GM18867 (cell line): ENCODE results near the gene CCDC167.
A peak's percentile ranks its signal among the peaks of the same experiment; 100 is the strongest.

Experiments used
- ATAC-seq: cut with Tn5 transposase; IDR thresholded peaks from one replicate; pipeline ENCODE4 v1.9.1; 2021; ENCODE audit warnings: mild to moderate bottlenecking, moderate library complexity; ENCODE audit not compliant: unreplicated experiment

Gene CCDC167

DNA sequence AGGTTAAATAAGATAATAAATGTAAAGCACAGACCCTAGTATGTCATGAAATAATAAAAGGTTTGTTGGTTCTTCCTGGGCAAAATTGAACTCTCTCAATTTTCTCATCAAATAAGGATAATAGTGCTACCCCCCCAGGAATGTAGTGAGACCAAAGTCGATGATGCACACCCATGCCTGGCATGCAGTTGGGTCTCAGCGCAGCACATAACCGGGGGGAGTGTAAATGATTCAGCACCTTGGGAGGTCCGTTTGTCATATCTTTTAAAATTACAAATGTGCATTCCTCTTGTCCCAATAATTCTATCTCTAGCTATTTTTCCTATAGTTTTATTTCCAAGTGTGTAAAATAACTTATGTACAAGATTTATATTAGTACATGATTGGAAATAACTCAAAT is 31.3 kb upstream of the CCDC167 start:
- no peak for ATAC-seq

DNA sequence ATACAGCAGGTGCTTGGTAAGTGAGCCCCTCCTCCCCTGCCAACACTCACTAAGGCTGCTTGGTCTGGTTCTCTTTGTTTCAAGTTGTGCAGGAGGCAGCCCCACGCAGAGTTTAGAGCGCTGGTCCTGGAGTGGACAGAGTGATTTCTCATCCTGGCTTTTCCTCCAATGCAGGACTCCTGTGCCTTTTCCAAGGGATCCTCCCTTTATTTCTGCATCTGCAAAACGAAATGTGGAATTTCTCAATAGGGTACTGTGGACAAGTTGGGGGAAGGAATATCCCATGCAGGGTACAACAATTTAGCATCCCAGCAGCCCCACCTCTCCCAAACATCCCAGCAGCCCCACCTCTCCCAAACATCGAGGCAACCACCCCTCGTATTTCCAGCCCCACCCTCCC is 30.6 kb upstream of the CCDC167 start:
- ATAC-seq = no peak

DNA sequence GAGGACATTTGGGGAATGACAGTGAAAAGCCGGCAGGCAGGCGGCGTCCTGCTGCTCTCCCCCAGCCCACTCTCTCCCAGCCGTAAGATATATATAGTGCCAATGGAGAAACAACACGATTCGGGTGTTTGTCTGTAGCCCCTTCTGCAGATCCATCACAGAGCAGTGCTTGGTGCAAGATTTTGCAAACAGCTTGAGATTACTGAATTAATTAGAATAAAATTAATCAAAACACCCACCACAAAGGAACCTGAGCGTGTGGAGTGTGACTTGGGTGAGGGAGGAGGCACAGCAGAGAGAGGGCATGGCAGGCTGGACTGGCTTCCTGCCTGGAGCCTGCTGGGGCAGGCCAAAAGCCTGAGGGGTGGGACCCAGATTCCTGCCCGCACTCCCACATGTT is 28.8 kb upstream of the CCDC167 start:
- ATAC-seq = no peak

DNA sequence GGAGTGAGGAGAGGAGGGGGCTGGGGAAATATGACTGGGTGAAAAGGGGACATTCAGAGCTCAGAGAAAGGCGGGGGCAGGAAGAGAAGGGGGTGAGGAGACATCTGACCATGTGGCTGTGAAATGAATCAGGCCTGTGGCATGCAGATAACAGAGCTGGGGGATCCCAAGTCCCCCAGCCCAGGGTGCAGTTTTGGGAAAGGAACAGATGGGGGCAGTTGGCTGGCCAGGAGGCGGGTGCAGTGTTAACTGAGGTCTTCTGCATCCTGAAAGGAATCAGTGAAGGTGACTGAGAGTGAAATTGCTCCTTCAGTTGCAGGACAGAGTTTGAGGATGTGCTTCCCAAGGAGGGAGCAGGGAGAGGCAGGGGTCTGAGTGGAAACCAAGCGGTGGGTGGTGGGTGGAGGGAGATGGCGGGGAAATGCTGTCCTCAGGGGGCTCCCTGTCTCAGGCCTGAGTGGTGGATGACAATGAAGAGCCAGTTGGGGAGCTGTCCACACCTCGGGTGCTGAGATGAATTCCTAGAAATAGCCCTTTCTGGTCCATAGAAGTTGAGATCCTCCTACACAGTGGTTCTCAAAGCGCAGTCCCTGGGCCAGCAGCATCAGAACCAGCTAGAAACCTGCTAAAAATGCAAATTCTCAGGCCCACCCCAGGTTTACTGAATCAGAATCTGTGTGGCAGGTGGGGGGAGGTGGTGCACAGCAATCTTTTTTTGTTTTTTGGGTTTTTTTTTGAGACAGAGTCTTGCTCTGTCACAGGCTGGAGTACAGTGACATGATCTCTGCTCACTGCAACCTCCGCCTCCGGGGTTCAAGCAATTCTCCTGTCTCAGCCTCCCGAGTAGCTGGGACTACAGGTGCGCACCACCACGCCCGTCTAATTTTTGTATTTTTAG is 26.0 kb upstream of the CCDC167 start:
- ATAC-seq = no peak

DNA sequence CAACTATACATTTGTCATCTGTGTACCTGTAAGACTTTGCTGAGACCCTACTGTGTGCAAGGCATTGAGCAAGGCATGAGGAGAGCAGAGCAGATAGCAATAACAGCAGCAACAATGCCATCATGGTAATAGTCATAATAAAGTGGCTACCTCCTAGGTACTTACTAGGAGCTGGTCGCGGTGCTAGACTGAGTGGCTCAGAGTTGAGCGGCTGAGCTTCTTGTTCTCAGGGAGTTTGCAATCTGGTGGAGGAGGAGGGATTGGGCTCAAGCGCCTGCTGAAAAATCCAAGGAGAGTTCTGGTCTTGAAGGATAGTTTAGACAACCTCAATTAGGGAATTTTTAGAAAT is 25.3 kb upstream of the CCDC167 start:
- ATAC-seq = no peak

DNA sequence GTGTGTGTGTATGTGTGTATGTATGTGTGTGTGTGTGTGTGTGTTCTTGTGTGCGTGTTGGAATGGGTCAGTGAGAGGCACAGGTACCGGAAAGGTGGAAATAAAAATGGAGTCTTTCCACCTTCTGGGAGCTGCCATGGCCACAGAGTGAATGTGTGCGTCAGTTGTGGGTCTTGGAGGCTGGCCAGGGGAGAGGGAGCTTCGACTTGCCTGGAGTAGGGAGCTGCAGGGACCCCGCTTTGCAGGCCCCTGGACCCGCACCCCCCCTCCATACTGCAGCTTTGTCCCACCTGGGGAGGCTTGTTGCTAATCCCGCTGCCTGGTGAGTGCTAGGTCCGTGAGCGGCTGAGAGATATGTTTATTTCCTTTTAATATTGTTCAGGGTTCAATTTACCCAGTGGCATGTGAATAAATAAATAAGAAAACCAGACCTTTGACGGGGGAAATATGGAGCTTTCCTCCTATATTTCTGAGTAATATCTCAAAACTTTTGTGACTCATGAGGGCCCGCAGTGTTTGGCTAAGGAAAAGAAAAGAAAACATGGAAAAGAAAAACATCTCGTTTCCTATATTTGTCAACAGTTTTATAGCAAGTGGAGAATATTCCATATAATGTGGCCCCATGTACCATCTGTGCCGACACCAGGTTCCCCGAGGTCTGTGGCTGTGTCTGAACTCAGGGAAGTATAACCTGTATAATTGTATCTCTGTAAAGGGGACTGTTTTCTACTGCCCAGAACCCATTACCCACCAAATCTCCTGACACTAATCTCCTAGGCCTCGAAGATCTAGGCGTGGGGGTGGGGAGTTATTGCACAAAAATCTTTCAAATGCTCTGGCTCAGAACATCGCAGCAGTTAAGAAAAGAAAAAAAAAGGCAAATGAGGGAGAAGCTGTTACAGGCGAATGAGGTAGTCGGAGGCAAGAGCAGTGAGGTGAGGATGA is 24.6 kb upstream of the CCDC167 start:
- ATAC-seq = no peak

DNA sequence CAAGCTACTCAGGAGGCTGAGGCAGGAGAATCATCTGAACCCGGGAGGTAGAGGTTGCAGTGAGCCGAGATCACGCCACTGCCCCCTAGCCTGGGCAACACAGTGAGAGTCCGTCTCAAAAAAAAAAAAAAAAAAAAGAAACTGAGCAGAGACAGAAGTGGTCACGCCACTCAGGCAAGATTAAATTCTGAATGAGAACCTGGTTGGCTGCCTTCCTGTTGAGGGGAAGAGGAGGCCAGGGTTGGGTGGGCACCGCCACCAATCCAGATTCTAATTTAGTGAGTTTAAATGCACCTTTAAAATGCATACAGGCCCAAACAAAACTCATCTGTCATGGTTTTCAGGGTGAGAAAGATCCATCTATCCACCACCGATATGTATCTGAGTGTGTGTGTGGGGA is 23.7 kb upstream of the CCDC167 start:
- ATAC-seq = no peak

DNA sequence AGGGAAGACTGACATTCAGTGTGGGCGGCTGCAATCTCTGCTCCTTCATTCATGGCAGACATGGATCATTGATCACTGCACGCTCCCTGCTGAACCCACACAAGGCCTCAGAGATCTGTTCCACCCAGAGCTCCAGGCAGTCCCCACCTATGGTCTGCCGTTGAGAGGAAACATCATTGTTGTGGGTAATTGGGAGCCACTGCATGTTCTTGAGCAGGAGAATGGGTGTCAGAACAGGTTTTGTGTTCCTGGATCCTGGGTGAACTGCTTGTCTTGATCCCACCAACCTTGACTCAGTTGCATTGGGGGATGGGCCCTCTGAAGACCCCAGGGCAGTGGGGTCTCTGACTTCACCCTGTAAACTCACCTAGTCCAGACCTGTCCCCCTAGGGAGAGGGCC is 23.1 kb upstream of the CCDC167 start:
- ATAC-seq = no peak

DNA sequence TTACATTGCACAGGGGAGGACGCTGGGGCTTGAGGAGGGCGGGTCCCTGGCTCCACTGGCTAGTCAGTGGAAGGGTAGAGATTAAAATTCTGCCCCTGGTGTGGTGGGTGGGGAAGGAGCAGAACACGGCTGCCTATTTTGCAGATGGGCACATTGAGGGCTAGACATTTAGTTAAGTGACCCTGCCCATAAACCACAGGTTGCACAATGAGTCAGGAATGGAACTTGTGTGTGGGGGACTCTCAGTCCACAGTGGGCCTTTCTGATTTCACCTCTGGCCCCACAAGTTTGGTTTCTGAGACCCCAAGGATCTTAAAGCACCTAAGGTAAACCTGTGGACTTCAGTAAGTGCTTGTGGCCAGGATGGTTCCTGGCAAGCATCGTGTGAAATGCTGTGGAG is 22.0 kb upstream of the CCDC167 start:
- ATAC-seq = no peak

DNA sequence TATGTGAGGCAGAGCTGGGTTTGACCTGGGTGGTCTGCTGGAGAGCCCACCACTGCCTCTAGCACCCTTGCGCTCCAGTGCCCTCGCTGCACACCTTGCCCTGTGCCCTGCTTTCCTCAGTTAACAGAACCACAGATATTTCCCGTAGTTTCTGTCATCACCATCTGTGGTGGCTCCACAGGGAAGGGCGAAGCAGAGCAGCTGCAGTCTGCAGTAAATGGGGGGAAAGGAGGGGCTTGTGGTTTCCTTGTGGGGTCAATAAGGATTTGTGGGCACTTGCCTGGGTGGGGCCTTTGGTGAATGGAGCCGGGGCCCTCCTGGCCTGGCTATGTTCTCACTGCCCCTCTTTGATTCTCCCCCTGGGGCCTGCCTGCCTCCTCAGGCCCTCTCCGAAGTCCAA is 21.2 kb upstream of the CCDC167 start:
- no peak for ATAC-seq

DNA sequence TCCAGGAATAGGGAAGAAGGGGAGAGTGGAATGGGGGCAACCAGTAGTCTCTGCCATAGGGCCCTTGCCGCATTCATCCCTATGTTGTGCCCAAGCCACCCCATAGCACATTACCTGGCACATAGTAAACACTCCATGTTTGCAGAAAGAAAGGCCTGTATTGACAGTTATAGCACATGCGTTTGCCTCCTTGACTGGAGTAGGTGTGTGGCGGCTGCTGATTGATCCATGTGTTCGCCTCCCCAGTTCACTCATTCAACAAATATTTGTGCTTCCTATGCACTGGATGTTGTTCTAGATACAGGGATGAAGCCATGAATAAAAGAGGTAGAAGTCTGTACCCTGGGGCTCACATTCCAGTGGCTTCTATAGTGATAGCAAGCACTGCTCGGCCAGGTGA is 19.8 kb upstream of the CCDC167 start:
- no peak for ATAC-seq

DNA sequence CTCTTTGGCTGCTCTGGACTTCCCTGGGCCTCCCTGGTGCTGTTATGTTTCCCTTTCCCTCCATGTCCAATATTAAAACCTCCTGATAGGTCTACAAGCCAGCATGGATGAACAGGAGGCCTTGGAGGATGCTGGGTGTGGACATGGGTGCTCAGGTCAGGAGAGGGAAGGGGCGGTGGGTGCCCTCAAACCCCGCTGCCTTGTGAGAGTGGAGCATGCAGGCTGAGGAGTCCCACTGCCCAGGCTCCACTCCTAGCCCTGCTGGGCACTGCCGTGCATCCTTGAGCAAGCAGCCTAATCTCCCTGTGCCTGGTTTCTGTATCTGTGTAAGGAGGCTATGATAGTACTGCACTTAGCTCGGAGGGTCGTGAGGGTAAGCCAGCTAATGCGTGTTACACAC is 18.4 kb upstream of the CCDC167 start:
- ATAC-seq = no peak

DNA sequence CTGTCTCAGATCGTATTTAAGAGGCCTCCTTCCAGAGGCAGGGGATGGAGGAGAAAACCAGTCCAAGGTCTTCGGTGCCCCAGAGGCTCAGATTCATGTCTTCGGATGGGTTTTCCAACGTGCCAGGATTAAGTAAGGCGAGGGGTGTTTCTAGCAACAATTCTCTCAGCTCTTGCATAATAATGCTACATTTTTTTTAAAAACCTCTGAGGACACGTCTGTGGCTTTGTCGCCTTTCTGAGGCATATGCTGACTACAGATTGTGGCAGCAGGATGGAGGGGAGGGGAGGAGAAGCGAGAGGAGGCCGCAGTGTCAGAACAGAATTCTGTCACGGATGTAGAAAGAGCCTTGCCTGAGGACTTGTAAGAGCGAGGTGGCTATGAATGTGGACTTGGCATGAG is 17.7 kb upstream of the CCDC167 start:
- no peak for ATAC-seq

DNA sequence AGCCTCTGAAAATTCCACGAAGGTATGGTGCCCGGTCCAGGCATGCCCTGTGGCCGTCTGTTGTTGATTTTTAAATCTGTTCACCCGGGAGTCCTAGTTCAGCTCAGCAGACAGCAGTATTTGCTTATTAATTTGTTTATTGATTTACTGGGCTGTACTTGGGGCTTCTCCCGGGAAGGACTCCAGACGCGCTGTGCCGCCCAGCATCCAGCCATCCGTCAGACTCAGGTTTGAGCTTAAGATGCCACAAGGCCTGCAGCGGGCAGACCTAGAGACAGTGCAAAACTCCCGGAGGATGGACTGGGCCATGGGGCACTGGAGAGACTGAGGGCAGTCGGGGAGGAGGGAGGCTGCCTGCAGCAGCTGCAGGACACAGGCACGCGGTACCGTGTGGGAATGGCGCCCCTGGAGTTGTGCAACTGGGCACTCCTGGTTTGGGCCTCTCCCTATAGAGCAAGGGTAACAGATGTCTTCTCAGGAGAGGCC is 17.3 kb upstream of the CCDC167 start:
- no peak for ATAC-seq

DNA sequence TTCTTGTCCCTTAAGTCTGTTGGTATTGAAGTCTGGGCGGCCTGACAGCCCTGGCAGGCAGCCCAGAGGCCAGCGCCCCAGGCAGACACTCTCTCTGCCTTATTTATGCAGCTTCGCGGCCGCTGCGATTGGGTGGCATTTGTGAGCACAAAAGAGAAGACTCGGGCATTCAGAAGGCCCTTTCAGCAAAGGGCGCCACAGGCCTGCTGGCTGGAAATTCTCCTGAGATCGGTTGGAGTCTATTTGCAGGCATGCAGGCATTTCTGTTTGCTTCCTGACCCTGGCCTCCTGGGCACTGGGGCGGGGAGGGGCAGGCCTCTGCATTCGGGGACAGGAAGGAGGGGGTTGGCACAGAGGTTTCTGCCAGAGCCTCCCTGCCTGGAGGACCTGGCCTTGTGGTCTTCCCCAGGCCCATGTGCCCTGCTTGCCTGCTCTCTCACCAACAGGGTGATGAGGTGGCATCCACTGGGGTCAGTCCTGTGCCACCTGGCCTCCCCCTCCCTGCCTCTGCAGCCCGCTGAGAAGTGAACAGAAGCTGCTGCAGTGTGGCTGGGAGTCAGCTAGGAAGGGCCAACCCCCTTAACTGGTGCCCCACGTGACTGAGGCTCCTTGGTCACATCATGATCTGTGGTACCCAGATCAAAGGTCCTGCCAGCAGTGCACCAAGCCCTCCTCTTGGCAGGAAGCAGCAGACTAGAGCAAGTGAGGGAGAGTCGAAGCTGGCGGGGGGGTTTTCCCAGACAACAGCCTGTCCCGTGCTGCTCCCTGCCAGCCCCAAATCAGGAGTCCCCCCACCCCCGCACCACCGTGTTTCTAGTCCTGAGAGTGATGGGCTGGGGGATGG is 16.6 kb upstream of the CCDC167 start:
- peak; percentile 66 for ATAC-seq

DNA sequence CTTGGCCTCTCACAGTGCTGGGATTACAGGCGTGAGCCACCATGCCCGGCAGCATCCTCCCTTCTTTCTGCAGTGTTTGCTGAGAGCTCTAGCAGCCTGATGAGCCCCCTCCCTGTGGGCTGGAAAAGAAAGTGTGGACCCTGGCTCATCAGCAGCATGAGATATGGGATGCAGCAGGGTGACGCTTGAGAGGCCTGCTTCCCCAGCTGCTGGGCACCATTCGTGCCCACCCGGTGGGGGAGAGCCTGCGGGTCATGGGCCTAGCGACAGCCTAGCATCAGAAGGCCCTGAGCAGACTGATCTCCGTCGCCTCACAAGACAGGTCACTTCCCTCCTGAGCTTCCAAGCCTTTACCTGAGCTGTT is 16.0 kb upstream of the CCDC167 start:
- ATAC-seq = no peak

DNA sequence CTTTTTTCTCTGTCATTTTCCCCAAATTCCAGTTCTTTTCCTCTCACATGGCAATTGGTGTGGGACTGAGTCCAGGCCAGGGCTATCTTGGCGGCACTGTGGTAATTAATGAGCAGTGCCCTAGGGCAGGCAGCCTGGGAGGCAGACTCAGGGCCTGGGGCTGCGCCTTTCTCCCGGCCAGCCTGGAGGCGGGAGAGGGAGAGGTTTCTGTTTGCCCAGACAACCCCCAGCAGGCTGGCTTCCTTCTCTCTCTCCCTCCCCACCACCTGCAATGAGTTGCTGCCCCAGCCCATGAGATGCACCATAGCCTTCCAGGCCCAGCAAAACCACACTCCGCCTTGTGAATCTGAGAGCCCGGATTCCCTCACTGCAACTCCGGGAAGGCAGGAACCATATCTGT is 15.1 kb upstream of the CCDC167 start:
- no peak for ATAC-seq

DNA sequence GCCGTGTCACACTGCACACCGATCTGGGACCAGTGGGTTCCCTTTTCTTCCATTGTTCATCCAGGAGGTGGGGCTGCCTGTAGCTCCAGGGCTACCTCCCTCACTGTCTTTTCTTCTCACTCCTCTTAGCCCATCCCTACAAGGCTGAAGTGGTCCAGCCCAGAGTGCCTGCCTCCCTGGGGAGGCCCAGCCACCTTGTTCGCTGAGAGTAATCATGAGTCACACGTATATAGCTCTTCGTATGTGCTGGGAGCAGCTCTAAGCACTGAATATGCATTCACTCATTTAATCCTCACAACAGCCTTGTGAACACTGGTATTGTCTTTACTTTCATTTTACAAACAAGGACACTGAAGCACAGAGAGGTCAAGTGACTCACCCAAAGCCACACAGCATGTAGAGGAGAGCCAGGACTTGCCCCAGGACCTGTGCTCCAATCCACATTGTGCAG is 14.7 kb upstream of the CCDC167 start:
- no peak for ATAC-seq

DNA sequence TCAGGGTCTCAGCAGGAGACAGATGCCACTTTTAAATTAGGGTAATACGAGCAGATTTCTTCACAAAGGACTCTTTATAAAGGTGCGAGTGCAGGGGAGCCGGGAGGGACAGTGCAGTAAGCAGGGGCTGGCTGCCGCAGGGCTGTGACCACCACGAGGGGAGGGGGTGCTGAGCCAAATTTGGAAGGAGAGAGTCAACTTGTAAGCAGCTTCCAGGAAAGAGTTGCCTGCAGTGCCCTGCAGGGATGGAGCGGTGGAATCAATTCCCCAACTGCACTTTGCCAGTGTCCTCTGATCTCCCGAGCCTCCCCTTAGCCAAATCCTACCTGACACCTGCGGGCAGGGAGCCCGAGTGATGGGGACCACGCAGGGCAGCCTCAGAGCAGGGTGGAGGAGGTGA is 13.9 kb upstream of the CCDC167 start:
- ATAC-seq = no peak

DNA sequence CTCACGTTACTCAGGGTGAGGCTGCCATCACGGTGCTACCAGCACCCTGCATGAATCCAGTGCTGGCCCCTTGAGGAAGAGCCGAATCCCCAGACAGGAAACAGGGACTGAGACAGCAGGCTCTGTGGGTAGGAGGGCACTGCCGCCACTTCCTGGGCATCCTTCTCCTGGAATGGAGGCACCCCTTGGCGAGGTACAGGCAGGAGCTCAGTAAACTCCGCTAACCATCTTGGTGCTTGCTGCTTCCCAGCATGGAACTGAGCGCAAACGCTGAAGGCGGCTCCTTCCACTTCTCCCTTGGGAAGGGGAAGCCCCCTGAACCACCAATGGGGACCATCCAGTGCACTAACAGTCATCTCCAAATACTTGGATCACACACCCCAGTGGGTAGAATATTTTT is 13.5 kb upstream of the CCDC167 start:
- no peak for ATAC-seq

DNA sequence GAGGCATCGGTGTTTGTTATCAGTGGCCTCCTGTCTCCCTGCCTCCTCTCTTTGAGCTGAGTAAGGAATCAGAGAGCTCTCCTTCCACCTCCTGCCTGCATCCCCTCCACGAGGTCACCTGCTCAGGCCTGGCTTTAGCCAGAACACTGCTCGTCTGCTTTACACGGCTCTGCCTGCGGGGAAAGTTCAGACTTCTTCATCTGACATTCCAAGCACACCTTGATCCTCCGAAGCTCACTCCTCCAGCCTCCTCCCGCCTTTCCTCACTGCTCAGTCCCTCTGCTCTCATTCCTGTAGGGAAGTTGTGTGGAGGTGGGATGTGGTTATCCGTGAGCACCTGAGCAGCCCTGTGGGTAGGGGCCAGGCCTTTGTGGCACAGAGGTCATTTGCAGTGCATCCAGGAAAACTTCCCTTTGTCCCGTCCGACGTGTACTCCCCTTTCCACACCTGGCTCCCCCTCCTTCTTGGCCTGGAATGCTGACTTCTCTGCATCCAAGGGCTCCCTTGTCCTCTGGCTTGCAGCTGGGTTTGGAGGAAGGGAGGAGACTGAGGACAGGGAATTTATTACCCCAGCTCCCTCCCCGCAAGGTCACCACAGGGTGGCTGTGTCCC is 12.8 kb upstream of the CCDC167 start:
- ATAC-seq = no peak
